Activated CD4-positive, CD25-positive, alpha-beta regulatory T cell (primary cell): Measurements from ENCODE around the gene MAPKAPK3.
A peak's percentile ranks its signal among the peaks of the same experiment; 100 is the strongest.

Experiments
- DNase-seq, 4 experiments: peaks; one replicate each; lab custom pipeline; 2025; lab: John Stamatoyannopoulos, UW

MAPKAPK3 gene

DNA sequence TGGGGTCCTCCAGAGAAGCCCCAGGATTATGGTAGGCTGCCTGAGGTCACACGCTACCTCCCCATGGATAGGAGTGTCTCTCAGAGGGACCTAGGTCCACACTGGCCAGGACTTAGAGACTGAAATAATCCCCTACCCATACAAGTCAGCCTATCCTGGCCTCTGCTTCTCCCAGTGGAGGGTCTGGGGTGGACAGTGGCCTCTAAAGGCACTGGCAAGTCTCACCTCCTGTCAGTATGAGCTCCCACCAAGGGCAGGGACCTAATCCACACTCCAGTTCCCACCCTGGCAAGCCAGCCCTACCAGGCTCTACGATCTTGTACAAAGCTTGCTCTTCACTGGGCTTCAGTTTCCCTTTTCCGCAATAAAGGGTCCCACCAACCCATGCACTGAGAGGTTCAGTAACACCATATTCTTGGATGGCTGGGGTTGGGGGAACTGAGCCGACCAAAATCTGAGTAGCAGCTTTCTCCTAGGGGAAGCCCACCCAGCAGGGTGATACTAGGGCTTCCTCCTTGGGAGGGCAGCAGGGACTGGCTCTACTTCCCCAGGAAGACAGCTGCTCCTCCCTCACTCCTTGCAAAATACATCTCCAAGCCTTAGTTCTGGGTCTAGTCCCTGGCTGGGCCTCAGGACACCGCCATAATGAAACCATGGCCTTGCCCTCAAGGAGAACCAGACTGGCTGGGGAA is 7.7 kb upstream of the MAPKAPK3 start:
- no peak for DNase-seq

DNA sequence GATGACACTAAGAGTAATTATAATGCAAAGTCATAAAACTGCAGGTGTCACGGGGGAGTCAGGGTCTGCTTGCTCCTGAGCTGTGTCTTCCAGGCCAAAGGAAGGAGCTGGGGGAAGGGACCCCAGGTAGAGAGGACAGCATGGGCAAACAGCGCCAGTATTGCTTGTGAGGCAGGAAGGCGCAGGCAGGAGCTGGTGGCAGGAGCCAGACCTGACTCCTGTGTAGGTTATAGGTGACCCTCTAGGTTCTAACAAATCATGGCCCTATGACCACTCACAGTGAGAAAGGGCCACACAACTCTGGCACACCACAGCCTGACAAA is 7.2 kb upstream of the MAPKAPK3 start:
- DNase-seq = no peak

GRCh38 chr3:50610181-50610971 is 6.6 kb upstream of the MAPKAPK3 start:
- DNase-seq = peak in 1 of 4 experiments; percentile 23

GRCh38 chr3:50610992-50611463 is 5.9 kb upstream of the MAPKAPK3 start:
- no peak for DNase-seq

DNA sequence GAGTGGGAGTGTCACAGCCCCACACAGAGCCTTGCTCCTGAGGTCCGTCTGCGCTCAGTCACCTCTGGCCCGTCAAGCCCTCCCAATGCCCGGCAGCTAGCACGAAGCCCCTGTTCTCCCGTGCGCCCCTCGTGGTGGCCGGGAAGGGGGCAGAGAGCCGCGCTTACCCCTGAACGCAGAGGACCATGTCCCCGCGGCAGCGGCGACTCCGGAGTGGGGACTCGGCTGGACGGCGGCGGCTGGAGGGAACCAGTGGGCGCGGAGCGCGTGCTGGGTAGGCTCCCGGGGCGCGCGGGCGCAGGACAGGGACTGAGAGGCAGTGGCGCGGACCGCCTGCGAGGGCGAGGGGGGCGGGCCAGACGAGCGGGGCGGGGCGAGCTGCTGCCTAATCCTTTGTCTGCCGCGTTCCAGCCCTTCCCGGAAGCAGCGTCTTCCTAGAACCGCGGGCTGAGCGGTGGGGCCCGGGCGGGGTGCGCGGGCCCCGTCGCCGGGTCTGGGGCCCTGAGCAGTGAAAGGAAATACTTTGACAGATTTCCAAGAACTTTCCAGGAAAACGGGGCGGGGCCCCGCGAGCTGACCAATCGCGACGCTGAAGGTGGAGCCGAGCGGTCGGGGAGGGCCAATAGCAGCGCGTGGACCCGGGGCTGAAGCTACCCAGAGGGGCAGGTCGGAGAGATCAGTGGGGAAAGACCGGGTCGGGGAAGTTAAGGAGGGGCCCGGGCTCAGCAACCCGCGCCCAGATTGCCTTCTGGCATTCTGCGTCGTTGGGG is 5.3 kb upstream of the MAPKAPK3 start, which contains the start of gene CISH:
TSS of gene CISH (minus strand) at position 311 of the 770 bp plus-strand sequence. CDS start at position 187, 124 bp downstream.
- DNase-seq = peak; percentile 96 to 100 (median 98)

DNA sequence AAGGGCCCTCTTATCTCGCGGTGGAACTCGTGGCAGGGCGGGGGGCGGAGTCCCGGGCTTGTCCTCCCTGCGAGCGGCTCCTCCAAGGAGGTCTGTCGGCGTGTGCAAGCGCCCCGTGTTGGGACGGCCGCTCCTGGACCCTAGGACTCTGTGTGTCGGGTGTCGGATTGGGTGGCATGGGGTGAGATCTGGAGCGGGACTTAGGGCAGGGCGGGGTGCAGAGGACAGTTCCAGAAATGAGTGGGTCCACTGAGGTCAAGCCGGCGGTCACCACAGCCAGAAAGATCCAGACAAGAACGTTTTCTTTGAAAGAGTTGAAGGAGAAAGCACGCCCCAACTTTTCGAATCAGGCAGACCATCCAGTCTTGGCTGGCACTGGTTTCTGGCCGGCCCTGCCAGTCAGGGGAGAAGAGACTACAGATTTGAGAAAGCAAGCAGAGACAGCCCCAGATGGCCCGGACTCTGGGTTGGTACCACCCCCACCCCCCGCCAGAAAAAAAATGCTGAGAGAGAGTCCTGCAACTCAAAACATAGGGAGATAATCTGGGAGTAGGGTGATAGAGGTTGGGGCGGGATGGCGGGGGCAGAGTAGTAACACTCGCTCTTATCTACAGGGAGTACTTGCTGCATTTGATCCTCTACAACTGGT is 4.6 kb upstream of the MAPKAPK3 start:
- DNase-seq = peak in 2 of 4 experiments; percentile 34 to 42

DNA sequence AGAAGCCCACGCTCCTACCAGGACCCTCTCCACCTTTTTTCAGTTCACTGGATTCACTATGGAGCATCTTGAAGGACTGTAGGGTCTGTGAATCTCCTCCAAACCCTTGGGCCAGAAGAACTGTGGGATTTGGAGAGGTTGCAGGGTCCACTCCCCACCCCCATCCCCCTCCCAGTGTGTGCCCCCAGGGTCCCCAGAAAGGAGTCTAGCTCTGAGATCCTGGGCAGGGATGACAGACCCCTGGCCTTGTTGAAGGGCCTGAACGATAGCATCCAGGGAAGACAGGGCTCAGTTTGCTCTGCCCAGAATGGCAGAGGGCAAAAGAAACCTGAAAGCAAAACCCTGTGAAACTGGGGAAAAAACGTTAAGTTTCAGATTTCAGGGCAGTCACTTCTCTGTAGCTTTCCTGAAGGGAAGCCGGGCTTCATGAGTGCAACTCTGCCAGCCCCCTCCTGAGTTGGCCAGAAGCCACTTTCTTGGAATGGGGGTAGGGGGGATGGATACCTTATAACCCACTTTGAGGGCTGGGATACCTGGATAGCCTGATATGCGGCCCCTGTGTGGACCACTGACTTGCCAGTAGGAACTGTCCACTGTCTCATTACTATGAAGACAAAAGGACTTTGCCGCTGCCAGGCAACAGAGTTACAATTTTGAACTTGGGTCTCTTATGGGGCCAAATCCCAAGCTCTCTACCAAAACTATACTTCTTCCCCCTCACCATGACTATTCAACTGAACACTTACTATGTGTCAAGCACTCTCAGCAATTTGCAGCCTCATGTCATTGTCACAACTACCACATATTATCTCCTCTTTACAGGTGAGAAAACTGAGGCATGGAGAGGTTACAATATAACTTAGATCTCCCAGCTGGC is 3.7 kb upstream of the MAPKAPK3 start:
- no peak for DNase-seq

DNA sequence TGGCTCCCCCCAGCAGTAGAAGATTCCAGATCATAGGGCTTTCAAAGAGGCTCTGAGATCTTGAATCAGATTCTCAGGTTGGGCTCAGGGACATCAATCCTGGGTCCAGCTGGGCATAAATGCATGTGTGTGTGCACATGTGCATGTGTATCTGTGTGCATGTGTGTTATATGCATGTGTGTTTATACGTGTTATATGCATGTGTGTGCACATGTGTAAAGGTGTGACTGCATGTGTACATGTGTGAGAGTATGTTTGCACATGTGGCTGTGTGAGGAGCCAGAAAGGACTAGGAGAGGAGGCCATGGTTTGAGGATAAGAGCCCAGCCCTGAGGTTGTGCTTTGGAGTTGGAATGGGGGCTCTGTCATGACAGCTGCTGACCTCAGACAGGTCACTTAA is 1.8 kb upstream of the MAPKAPK3 start:
- DNase-seq = no peak

DNA sequence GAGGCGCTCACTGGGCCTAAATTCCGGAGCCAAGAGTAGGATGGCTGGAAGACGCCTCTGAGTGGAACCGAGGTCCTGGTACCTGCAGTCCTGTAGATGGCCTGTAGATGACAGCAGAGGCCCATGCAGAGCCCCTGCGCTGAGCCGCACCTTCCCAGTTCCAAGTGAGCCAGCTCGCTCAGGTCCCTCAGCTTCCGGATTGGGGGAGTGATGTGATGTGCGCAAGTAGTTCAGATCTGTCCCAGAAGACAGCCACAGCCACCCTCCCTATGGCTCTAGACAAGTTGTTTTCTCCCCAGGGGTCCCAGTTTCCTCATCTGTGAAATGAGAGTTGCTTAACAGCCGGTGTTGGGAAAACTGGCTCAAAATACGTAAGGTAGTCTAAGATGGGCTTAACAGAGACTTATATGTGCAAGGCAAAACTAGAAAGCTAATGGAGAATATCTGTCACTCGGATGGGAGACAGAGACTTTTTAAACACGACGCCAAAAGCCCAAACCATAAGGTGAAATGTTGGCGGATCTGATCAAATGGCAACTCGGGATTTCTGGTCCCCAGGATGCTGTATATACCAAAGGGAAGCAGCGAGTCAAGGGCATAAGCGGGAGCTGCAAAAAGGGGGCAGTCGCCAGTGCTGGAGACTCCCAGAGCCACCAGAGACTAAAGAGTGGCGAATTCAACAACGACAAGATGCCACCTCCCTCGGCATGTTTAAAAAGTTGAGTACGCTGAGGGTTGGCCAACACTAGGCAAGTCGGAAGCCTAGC is 765 bp upstream of the MAPKAPK3 start:
- DNase-seq = peak; percentile 48 to 65 (median 63)

DNA sequence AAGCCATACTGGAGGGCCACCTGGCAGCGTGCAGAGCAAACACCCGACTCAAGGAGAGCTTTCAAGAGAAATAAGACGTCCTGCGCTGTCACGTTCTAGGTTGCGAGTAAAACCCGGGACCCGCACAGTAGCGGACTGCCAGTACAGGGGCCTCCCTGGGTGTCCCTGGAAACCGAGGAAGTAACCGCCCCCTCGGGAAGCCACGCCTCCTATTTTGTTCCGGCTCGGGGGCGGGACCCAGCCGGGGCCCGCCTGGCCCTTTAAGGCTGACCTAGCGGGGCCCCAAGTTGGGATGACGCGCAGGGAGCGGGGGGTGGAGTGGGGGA is 218 bp upstream of the MAPKAPK3 start:
- peak; percentile 86 to 89 (median 88) for DNase-seq

DNA sequence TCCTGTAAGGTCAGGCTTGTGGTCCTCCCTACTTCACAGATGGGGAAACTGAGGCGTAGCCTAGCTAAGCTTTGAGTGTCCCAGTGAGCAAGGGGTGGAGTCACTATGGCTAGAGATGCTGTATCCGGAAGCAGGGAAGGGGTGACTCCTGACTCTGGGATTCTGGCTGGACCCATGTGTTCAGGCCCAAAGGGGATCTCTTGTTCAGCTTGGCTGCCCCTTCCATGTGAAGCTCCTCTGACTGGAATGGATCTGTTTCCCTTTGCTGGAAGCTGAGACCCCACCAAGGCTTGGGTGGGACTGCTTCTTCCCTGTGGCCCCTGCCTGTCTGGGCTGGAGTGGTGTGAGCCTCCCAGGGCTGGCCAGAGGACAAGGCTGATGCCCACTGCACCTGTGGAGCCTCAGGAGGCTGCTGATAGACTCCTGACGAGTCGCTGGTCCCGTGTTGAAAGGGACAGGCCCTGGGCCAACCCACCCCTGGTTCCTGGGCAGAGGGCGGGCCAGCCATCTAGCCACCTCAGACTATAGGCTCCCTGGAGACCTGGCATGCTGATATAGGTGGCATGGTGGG is 1.0 kb downstream of the MAPKAPK3 start:
- DNase-seq = no peak

- no peak for DNase-seq
These were observed 3.5 kb downstream of the MAPKAPK3 start for GRCh38 chr3:50620420-50620819.

- no peak for DNase-seq
These were observed 3.9 kb downstream of the MAPKAPK3 start for GRCh38 chr3:50620820-50621219.

GRCh38 chr3:50622881-50623280 is 5.9 kb downstream of the MAPKAPK3 start:
- DNase-seq = no peak

DNA sequence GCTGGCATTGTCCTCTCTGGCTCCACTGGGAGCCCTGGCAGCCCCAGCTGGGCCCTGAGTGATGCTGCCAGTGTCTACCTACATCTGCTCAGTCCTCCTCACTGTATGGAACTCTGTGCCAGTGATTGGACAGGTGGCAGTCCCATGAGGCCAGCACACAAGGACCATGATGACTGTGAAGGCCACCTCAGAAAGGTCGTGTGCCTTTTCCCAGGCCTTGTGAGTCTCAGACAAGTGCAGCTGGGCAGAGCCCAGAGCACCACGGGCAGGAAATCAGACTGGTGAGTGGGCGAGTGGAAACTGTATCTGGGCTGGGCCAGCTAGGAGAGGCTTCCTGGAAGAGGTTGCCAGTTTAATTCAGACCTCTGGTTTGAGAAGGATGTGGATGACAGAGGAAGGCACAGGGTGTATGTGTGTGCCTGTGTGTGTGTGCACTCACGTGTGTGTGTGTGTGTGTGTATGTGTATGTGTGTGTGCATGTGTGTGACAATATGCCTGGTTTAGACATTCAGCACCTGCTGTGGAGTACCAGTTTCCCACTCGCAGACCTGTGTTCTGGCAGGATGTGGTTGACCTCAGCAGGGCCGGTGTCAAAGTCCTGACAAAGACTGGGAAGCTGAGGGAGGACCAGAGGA is 7.0 kb downstream of the MAPKAPK3 start:
- no peak for DNase-seq

GRCh38 chr3:50624634-50625033 is 7.7 kb downstream of the MAPKAPK3 start:
- DNase-seq = no peak

GRCh38 chr3:50625231-50626182 is 8.6 kb downstream of the MAPKAPK3 start:
- DNase-seq = no peak

DNA sequence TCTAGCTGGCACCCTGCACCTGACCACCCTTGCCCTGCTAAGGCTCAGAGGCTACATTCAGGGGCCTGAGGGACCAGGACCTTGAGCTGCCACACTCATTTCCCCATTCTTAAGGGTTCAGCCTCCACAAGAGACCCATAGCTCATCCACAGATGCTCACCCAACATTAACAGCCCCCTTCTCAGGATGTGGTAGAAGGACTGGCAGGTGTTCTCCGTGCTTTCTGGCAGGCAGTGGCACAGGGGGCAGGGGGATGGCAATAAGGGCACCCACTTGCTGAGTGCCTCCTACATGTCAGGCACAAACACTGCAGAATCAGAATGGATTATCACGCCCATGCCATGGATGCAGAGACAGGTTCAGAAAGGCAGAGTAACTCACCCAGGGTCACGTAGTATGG is 9.4 kb downstream of the MAPKAPK3 start:
- DNase-seq = no peak
